ENCODE data around the gene TNNT3.

The TNNT3 gene

GRCh38 chr11:1924181-1924580, 4.7 kb downstream of the TNNT3 start:
- no peak for DNase-seq

GRCh38 chr11:1924646-1925372, 5.3 kb downstream of the TNNT3 start:
- DNase-seq: no peak

- DNase-seq: no peak
These were observed 6.1 kb downstream of the TNNT3 start for GRCh38 chr11:1925373-1926155.

GRCh38 chr11:1926156-1927025, 6.9 kb downstream of the TNNT3 start:
- DNase-seq: no peak

- no peak for DNase-seq
These were observed 7.7 kb downstream of the TNNT3 start for GRCh38 chr11:1927026-1927847.

- no peak for DNase-seq
These were observed 8.5 kb downstream of the TNNT3 start for GRCh38 chr11:1927848-1928469.

- no peak for DNase-seq
These were observed 9.0 kb downstream of the TNNT3 start for GRCh38 chr11:1928470-1928890.

GRCh38 chr11:1928891-1929541, 9.5 kb downstream of the TNNT3 start:
- no peak for DNase-seq

- no peak for DNase-seq
These were observed 10.3 kb downstream of the TNNT3 start for GRCh38 chr11:1929621-1930461.

- no peak for DNase-seq
These were observed 10.9 kb downstream of the TNNT3 start for GRCh38 chr11:1930462-1930830.

- DNase-seq: no peak
These were observed 12.0 kb downstream of the TNNT3 start for GRCh38 chr11:1931341-1932104.

- no peak for DNase-seq
These were observed 12.6 kb downstream of the TNNT3 start for GRCh38 chr11:1932105-1932480.

GRCh38 chr11:1932681-1933080, 13.2 kb downstream of the TNNT3 start:
- no peak for DNase-seq

- no peak for DNase-seq
These were observed 14.2 kb downstream of the TNNT3 start for GRCh38 chr11:1933416-1934334.

GRCh38 chr11:1934335-1935155, 15.0 kb downstream of the TNNT3 start:
- no peak for DNase-seq

- DNase-seq: no peak
These were observed 15.9 kb downstream of the TNNT3 start for GRCh38 chr11:1935156-1936071.

Measured in activated naive CD4-positive, alpha-beta T cell treated with Interleukin-2 at 50 U/mL for 16 hours (primary cell).